H9 (cell line): Measurements from ENCODE around the gene EHBP1. TPM values are rescaled to one million over a fixed set of nuclear protein-coding genes. Genes with fewer than 3 reads are reported as not detected.

Source experiments
- DNase-seq: peaks from one replicate; pipeline ENCODE4 v3.0.0-alpha.2; 2017
- H2AFZ ChIP-seq: one replicate; pipeline ENCODE4 v1.6.1; 2013; ENCODE audit warnings: mild to moderate bottlenecking, low read length, control low read depth, moderate library complexity
- H2AK5ac ChIP-seq: 2 replicates; pipeline ENCODE4 v1.6.1; 2013; ENCODE audit warnings: low read length, control low read depth, mixed read lengths; ENCODE audit not compliant: insufficient read length
- H2BK120ac ChIP-seq: one replicate; pipeline ENCODE4 v1.6.1; 2013; ENCODE audit warnings: low read depth, mild to moderate bottlenecking, low read length, control low read depth, inconsistent platforms; ENCODE audit not compliant: poor library complexity, severe bottlenecking
- H2BK12ac ChIP-seq: 2 replicates; pipeline ENCODE4 v1.6.1; 2013; ENCODE audit warnings: low read length, control low read depth, mixed read lengths, low read depth; ENCODE audit not compliant: insufficient read length
- H2BK15ac ChIP-seq: 2 replicates; pipeline ENCODE4 v1.6.1; 2013; ENCODE audit warnings: low read depth, low read length, control low read depth
- H2BK20ac ChIP-seq: one replicate; pipeline ENCODE4 v1.6.1; 2013; ENCODE audit warnings: low read depth, mild to moderate bottlenecking, low read length, control low read depth, inconsistent platforms; ENCODE audit not compliant: poor library complexity, severe bottlenecking
- H2BK5ac ChIP-seq: 2 replicates; pipeline ENCODE4 v1.6.1; 2013; ENCODE audit warnings: low read length, control low read depth, mixed read lengths; ENCODE audit not compliant: insufficient read length
- H3K14ac ChIP-seq: 2 replicates; pipeline ENCODE4 v1.6.1; 2013; ENCODE audit warnings: low read length, control low read depth; ENCODE audit not compliant: insufficient read depth
- H3K18ac ChIP-seq: 2 replicates; pipeline ENCODE4 v1.6.1; 2013; ENCODE audit warnings: low read depth, mild to moderate bottlenecking, mixed read lengths, low read length, control low read depth; ENCODE audit not compliant: insufficient read length
- H3K23ac ChIP-seq: 2 replicates; pipeline ENCODE4 v1.6.1; 2013; ENCODE audit warnings: low read length, control low read depth, mixed read lengths, low read depth; ENCODE audit not compliant: insufficient read length
- H3K23me2 ChIP-seq: 2 replicates; pipeline ENCODE4 v1.6.1; 2013; ENCODE audit warnings: low read depth, mild to moderate bottlenecking, mixed read lengths, low read length, control low read depth; ENCODE audit not compliant: insufficient read length, poor library complexity, severe bottlenecking
- H3K27ac ChIP-seq: 2 replicates; pipeline ENCODE4 v1.5.1; 2013; ENCODE audit warnings: low read length, control low read depth, mixed read lengths, low read depth; ENCODE audit not compliant: insufficient read length
- H3K27me3 ChIP-seq: 2 replicates; pipeline ENCODE4 v1.6.1; 2013; ENCODE audit warnings: low read length, control low read depth, inconsistent platforms; ENCODE audit not compliant: insufficient read depth
- H3K4ac ChIP-seq: 2 replicates; pipeline ENCODE4 v1.6.1; 2013; ENCODE audit warnings: low read depth, mild to moderate bottlenecking, control low read depth, inconsistent platforms, low read length, moderate library complexity
- H3K4me1 ChIP-seq: 2 replicates; pipeline ENCODE4 v1.6.1; 2013; ENCODE audit warnings: low read length, control low read depth, inconsistent platforms; ENCODE audit not compliant: insufficient read depth
- H3K4me2 ChIP-seq: 2 replicates; pipeline ENCODE4 v1.6.1; 2013; ENCODE audit warnings: low read length, control low read depth, mixed read lengths; ENCODE audit not compliant: insufficient read length, insufficient read depth
- H3K56ac ChIP-seq: 2 replicates; pipeline ENCODE4 v1.6.1; 2013; ENCODE audit warnings: low read depth, mild to moderate bottlenecking, mixed read lengths, low read length, control low read depth; ENCODE audit not compliant: insufficient read length
- H3K79me1 ChIP-seq: 2 replicates; pipeline ENCODE4 v1.6.1; 2013; ENCODE audit warnings: low read depth, mild to moderate bottlenecking, moderate library complexity, low read length, control low read depth, inconsistent platforms; ENCODE audit not compliant: insufficient read depth, poor library complexity, severe bottlenecking
- H3K79me2 ChIP-seq: 2 replicates; pipeline ENCODE4 v1.6.1; 2013; ENCODE audit warnings: low read length, control low read depth, inconsistent platforms; ENCODE audit not compliant: insufficient read depth
- H3K9ac ChIP-seq: 2 replicates; pipeline ENCODE4 v1.6.1; 2013; ENCODE audit warnings: low read length, control low read depth, mixed read lengths; ENCODE audit not compliant: insufficient read length; ENCODE audit errors: extremely low read depth
- H3K9me3 ChIP-seq: one replicate; pipeline ENCODE4 v1.6.1; 2013; ENCODE audit warnings: low read depth, low read length, inconsistent platforms; ENCODE audit not compliant: control insufficient read depth
- H3T11ph ChIP-seq: one replicate; pipeline ENCODE4 v1.6.1; 2013; ENCODE audit warnings: mild to moderate bottlenecking, low read length, control low read depth, inconsistent platforms
- H4K20me1 ChIP-seq: one replicate; pipeline ENCODE4 v1.6.1; 2013; ENCODE audit not compliant: control insufficient read depth, insufficient read length, insufficient read depth
- H4K5ac ChIP-seq: 2 replicates; pipeline ENCODE4 v1.6.1; 2013; ENCODE audit warnings: low read depth, mild to moderate bottlenecking, mixed read lengths, low read length, control low read depth; ENCODE audit not compliant: insufficient read length
- H4K8ac ChIP-seq: replicated peaks from 2 replicates; pipeline ENCODE4 v1.6.1; 2013; ENCODE audit warnings: low read length, control low read depth, mixed read lengths, low read depth; ENCODE audit not compliant: insufficient read length
- H4K91ac ChIP-seq: 2 replicates; pipeline ENCODE4 v1.6.1; 2013; ENCODE audit warnings: low read depth, mild to moderate bottlenecking, moderate library complexity, mixed read lengths, low read length, control low read depth; ENCODE audit not compliant: insufficient read length
- H3K27ac Mint-ChIP-seq, 3 experiments: 2 replicates in 2 of 3; 3 replicates in 1 of 3; pipeline ENCODE4 v1.8.0; 2020 to 2021; ENCODE audit warnings: mixed read lengths in 3 of 3, mild to moderate bottlenecking in 1 of 3, moderate library complexity in 1 of 3
- H3K27me3 Mint-ChIP-seq: 2 replicates; pipeline ENCODE4 v1.8.0; 2021; ENCODE audit warnings: low read depth, mild to moderate bottlenecking, moderate library complexity, mixed read lengths
- H3K36me3 Mint-ChIP-seq, 3 experiments: 2 replicates in 2 of 3; 3 replicates in 1 of 3; pipeline ENCODE4 v1.8.0; 2020 to 2021; ENCODE audit warnings: low read depth in 3 of 3, mixed read lengths in 3 of 3; ENCODE audit not compliant: insufficient read depth in 1 of 3
- H3K4me1 Mint-ChIP-seq, 2 experiments: 2 replicates each; pipeline ENCODE4 v1.8.0; 2020; ENCODE audit warnings: mixed read lengths in 2 of 2
- H3K4me3 Mint-ChIP-seq, 2 experiments: 2 replicates in 1 of 2; 3 replicates in 1 of 2; pipeline ENCODE4 v1.8.0; 2020 to 2021; ENCODE audit warnings: mild to moderate bottlenecking in 2 of 2, mixed read lengths in 2 of 2, moderate library complexity in 1 of 2
- H3K9me3 Mint-ChIP-seq, 2 experiments: 2 replicates in 1 of 2; 3 replicates in 1 of 2; pipeline ENCODE4 v1.8.0; 2020; ENCODE audit warnings: mild to moderate bottlenecking in 2 of 2, mixed read lengths in 2 of 2, moderate library complexity in 1 of 2
- WGBS: extraction: QIAGEN DNeasy Blood & Tissue Kit; methylation state at CpG from one replicate; pipeline ENCODE4 v1.1.7; 2013; ENCODE audit warnings: missing lambda C conversion rate, low lambda C conversion rate, mixed read lengths; ENCODE audit not compliant: insufficient read length; ENCODE audit errors: extremely low coverage; 5-methylcytosine and 5-hydroxymethylcytosine counted together
- total RNA-seq: library from RNA; stranded (reverse); gene quantifications from 2 replicates; pipeline ENCODE4 v1.2.1, GENCODE V29; 2021
- TF ChIP-seq, protein P1 (sequence below): fragments of 200-600 bp; sonication (generic); conservative IDR thresholded peaks from 3 replicates; pipeline ENCODE4 v1.8.0; 2021; ENCODE audit warnings: antibody characterized with exemption, mild to moderate bottlenecking

The EHBP1 gene
- total RNA-seq, 1 experiment from 2014 or later = 35.6 TPM

DNA sequence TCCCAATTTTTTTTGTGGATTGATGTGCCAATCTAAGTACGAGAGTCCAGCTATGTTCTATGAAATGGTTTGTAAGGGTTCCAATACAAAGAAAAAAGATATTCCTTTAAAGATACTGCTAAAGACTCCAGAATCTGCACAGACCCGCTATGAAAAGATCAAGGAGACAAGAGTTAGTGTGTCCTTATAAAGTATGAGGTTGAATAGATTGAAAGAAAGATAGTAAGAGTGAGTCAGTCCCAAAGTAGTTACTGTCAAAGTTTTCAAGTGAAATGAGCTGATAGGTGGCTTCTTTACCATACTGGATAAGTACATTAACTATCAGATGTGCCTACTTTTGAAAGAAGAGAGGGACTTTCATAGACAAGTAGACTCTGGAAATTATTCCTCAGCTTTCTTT is 17.9 kb upstream of the EHBP1 start:
- Histone ChIP-seq H3K79me2 (no peaks in the 10 kb centered on the region), H3K23ac (no peak overlapping the region), H3K4ac (no peak overlapping the region), H3K4me1 (no peaks in the 10 kb centered on the region), H3K27me3 (no peaks in the 10 kb centered on the region), H3K9me3 (no peaks in the 10 kb centered on the region), H3K79me1 (no peaks in the 10 kb centered on the region), H3K27ac (no peak overlapping the region), H2AFZ (no peak overlapping the region), H3K14ac (no peak overlapping the region), H3T11ph (no peak overlapping the region), H3K56ac (no peak overlapping the region), H2BK15ac (no peak overlapping the region), H4K20me1 (no peaks in the 10 kb centered on the region), H2BK120ac (no peak overlapping the region), H3K4me2 (no peak overlapping the region), H4K5ac (no peak overlapping the region), H2AK5ac (no peak overlapping the region), H2BK20ac (no peak overlapping the region), H4K91ac (no peak overlapping the region), H3K9ac (no peak overlapping the region), H4K8ac (no peak overlapping the region), H2BK5ac (no peak overlapping the region), H3K18ac (no peak overlapping the region), H2BK12ac (no peak overlapping the region), H3K23me2 (no peaks in the 10 kb centered on the region)
- DNase-seq = no peak
- WGBS = no CpG with 5 or more reads among the region's 2 CpGs
- no peaks in the 10 kb centered on the region for H3K36me3 Mint-ChIP-seq
- H3K27ac Mint-ChIP-seq = no peak overlapping the region
- H3K27me3 Mint-ChIP-seq = no peaks in the 10 kb centered on the region
- H3K4me3 Mint-ChIP-seq = no peak overlapping the region
- no peaks in the 10 kb centered on the region for H3K9me3 Mint-ChIP-seq
- H3K4me1 Mint-ChIP-seq = no peaks in the 10 kb centered on the region
- TF ChIP-seq, protein P1, sequence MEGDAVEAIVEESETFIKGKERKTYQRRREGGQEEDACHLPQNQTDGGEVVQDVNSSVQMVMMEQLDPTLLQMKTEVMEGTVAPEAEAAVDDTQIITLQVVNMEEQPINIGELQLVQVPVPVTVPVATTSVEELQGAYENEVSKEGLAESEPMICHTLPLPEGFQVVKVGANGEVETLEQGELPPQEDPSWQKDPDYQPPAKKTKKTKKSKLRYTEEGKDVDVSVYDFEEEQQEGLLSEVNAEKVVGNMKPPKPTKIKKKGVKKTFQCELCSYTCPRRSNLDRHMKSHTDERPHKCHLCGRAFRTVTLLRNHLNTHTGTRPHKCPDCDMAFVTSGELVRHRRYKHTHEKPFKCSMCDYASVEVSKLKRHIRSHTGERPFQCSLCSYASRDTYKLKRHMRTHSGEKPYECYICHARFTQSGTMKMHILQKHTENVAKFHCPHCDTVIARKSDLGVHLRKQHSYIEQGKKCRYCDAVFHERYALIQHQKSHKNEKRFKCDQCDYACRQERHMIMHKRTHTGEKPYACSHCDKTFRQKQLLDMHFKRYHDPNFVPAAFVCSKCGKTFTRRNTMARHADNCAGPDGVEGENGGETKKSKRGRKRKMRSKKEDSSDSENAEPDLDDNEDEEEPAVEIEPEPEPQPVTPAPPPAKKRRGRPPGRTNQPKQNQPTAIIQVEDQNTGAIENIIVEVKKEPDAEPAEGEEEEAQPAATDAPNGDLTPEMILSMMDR = no peak
